GM19238 (cell line): Measurements from ENCODE around the gene PARD3B.

Source experiments
- DNase-seq: peaks from one replicate; pipeline ENCODE4 v3.0.0; 2011; ENCODE audit warnings: low spot score; ENCODE audit not compliant: insufficient read length

Gene PARD3B

GRCh38 chr2:204590063-204590462 is 44.8 kb downstream of the PARD3B start:
- no peak for DNase-seq

DNA sequence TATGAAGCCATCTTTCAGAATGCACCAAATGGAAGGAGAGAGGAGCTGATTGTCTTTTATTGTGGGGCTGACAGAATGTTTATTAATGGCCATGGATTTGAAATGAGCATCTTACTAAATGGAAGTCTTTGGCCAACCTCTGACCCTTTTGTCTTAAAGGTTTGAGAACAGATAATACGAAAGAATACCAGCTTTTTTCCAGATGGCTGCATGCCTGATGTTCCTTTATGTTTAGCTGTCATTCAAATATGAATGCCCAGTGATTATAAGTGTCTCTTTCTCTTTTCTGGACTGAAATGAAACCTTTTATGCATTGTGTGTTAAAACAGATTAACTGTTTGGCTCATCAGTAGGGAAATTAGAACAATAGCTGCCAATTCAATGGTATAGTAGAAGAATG is 46.0 kb downstream of the PARD3B start:
- no peak for DNase-seq

DNA sequence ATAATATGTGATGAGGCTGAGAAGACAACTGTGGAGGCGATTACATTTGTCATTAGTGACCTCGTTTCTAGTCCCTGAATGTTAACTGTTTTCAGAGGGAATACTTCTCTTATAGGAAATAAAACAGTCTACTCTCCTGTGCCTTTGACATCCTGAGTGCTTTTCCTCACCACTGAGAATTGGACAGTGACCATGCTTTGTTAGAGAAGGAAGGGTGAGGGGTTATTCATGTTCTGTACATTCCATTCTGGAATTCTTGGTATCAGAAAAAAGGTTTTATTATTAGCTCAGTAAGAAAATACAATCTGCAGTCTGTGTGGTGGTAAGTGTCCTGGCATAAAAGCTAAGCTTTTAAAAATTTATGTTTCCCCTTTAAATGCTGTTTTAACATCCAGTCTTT is 58.8 kb downstream of the PARD3B start:
- DNase-seq = no peak

DNA sequence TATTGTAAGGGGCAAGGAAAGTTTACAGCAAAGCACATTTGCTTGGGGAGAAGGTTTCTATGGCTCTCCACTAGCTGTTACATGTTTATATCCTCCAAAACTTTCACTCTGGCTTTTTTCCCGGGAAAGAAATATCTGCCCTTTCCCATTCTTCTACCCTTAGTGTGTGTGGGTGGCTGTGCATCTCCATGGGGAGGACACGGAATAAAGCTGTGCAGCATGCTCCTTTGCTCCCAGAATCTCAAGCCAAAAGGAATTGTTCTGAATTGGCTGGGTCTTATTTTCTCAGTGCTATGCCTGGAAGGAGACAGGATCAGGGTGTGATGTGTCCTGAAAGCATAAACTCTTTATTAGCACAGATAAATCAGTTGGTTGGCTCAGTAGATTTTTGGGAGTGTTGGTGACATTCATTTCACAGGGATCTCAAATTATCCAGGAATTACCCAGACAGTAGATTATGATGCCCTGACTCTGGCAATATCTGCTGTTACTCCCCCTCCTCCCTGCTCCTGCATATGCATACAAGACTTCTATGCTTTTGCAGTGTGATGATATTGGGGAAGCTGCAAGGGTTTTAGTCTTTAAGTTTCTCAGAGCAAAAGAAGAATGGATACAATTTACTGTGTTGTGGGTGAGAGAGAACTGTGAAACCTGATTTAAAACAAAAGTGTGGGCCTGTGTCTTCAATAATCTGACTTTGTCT is 63.1 kb downstream of the PARD3B start:
- no peak for DNase-seq

GRCh38 chr2:204611017-204611631 is 65.8 kb downstream of the PARD3B start:
- DNase-seq = no peak

DNA sequence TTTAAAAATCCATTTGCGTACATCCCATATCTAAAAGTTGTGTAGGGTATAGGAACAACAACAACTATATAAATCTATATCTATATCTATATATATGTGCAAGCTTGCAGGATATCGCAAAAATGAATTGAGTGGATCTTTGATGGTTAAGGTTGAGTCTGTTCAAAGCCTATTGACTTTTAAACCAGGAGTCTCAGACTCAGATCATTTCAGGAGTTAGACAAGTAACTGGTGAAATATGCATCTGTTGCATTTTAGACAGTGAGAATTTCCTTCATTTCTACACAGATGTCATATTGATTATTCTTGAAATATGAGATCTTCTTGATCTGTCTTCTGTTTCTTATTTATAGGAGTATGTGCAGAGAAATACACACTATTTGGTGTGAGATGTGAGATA is 66.5 kb downstream of the PARD3B start:
- no peak for DNase-seq

GRCh38 chr2:204613635-204614034 is 68.4 kb downstream of the PARD3B start:
- DNase-seq = no peak

GRCh38 chr2:204615456-204615855 is 70.2 kb downstream of the PARD3B start:
- no peak for DNase-seq

GRCh38 chr2:204625135-204625534 is 79.9 kb downstream of the PARD3B start:
- no peak for DNase-seq

GRCh38 chr2:204628926-204629712 is 83.8 kb downstream of the PARD3B start:
- no peak for DNase-seq

DNA sequence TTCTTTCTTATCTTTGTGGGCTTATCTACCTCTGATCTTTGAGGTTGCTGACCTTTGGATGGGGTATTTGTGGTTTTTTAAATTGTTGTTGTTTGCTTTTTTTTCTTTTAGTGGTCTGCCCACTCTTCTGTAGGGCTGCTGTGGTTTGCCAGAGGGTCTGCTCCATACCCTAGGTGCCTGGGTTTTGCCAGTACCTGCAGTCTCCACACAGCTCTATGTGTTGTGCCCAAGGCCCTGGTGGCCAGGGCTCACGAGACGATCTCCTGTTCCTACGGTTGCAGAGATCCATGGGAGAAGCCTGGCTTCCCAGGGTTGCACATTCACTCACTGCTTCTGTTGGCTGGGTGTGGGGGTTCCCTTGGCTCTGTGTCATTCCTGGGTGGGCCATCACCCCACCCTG is 87.1 kb downstream of the PARD3B start:
- DNase-seq = no peak

DNA sequence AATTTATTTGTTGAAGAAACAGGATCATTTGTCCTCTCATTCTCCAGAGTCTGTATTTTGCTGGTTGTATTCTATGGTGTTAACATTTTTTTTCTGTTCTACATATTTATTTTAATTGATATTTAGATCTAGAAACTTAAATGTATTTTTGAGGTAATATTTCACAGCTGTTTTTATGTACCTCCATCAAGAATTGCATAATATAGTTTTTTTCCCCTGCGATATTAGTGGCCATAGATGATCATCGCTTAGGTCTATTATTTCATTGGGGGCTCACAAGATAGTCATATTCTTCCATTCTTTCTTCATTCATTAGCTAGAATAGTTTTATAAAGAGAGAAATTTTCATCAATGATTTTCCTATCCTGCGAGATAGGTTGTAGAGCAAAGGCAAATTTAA is 89.3 kb downstream of the PARD3B start:
- no peak for DNase-seq

GRCh38 chr2:204635478-204635877 is 90.2 kb downstream of the PARD3B start:
- no peak for DNase-seq

DNA sequence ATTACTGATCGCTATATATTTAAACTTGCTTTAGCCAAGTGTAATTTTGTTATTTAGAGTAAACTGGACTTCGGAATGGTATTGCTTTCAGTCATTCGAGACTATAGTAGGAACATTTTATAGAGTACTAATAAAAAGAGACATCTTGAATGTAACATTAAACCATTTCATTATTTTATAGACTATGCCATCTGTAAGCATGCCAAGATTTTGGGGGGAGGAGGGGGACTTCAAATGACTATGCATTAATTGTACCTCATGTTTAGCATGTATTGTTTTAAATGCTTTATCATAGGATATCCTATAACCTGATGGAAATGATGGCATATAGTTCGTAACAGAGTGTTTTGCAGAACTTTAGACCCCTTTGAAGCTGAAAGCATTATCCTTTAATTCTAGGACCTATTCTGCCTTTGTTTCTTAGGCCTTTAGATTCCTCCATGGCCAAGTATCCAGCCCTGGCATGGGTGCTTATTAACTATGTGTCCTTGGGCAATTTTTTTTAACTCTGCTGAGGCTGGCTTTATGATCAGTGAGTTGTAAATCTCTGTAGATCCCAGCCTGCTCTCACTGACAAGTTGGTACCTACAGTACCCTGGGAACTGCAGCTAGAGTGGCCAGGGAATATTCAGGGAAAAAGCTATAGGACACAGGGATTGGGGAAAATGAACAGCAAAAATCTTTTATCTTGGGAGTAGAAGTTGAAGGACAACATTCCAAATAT is 93.4 kb downstream of the PARD3B start:
- DNase-seq = no peak

DNA sequence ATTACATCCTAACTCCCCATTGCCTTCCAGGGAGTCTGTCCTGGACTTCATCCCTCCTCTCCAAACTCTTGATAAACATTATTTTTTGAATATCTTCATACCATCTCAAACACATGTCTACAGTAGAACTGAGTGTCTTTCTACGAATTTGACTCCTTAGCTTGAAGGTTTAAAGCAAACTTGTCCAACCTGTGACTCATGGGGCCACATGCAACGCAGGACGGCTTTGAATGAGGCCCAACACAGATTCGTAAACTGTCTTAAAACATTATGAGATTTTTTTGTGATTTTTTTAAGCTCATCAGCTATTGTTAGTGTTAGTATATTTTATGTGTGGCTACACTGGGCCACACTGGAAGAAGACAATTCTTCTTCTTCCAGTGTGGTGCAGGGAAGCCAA is 98.1 kb downstream of the PARD3B start:
- DNase-seq = no peak

GRCh38 chr2:204645018-204645773 is 99.9 kb downstream of the PARD3B start:
- no peak for DNase-seq

DNA sequence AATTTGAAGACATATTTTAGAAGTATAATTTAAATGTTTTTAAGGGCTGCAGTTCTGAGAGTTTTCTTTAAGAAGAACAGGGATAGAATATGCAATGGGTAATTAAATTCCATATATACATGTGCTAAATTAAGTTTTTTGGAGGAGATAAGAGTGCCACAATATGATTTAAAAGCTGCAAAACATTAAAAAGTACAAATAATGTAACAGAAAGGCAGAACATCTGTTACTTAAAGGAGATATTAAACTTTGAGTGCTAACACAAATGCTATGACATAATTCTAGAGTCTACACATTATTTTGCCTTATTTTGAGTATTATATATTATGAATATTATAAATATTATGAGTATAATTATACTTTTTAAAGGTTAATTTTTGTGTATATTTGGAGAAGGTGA is 102.4 kb downstream of the PARD3B start:
- DNase-seq = no peak

GRCh38 chr2:204650611-204651010 is 105.3 kb downstream of the PARD3B start:
- no peak for DNase-seq

GRCh38 chr2:204652063-204652462 is 106.8 kb downstream of the PARD3B start:
- no peak for DNase-seq

GRCh38 chr2:204654669-204655068 is 109.4 kb downstream of the PARD3B start:
- DNase-seq = no peak

DNA sequence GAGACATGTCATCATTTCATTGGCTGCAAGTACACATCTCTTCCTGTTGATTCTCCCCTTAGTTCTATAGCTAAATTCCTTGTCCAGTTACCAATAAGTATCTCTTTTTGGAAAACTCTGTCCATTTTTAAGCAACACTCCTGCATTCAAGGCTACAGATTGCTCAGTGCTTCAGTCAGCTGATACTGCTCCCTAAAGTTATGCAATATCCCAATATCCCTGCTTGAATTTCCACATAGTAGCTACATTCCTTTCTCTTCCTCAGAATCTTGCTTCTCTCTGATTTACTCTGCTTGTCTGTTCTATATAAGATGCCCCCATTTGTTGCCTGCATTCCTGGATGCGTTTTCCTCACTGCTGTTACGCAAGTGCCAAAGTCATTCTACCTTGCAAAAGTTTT is 109.8 kb downstream of the PARD3B start:
- no peak for DNase-seq
